ENCODE data around the gene AKNA. TPM values are rescaled to one million over a fixed set of nuclear protein-coding genes. Genes with fewer than 3 reads are reported as not detected.

AKNA gene
- total RNA-seq, 4 donors from 2014 or later, result 12.5 to 18.5 (median 17.3) TPM

DNA sequence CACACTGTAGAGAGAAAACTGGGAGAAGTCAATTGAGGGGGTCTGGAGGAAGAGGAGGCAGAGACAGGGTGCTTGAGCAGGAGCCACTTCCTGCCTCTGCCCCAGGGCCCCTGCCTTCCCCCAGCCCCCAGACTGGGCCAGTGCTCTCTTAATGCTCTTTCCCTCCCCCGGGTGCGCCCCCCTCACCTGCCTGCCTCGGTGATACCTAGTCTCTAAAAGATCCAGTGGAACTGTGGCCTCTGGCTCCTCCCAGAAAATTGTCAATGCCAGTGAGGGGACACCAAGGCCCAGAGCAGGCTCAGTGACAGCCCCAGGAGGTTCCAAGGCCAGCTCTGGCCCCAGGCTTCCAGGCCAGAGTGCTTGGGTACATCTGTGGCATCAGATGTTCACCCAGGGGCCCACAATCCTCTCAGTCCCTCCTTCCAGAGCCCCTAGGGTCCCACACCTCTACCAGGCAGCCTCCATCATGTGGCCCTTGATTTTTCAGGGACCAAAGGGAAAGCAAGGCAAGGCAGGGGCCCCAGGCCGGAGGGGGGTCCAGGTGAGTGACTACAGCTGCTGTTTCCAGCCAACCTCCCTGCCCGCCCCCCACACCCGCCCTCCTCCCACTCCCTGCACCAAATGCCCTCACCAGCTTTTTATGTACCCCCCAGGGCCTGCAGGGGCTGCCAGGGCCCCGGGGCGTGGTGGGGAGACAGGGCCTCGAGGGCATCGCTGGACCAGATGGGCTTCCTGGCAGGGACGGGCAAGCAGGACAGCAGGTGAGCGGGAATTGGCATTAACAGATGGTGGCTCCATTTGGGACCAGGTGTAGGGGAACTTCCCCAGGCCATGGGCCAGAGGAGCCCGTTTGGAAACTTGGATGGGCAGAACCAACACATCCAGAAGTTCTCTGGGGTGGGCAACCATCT is 98.0 kb downstream of the AKNA start:
- no peak overlapping the region for H3K27ac ChIP-seq (replicated peaks in 1 of 4)
- no peaks in the 10 kb centered on the region for H3K4me1 ChIP-seq
- TF ChIP-seq, protein P1, sequence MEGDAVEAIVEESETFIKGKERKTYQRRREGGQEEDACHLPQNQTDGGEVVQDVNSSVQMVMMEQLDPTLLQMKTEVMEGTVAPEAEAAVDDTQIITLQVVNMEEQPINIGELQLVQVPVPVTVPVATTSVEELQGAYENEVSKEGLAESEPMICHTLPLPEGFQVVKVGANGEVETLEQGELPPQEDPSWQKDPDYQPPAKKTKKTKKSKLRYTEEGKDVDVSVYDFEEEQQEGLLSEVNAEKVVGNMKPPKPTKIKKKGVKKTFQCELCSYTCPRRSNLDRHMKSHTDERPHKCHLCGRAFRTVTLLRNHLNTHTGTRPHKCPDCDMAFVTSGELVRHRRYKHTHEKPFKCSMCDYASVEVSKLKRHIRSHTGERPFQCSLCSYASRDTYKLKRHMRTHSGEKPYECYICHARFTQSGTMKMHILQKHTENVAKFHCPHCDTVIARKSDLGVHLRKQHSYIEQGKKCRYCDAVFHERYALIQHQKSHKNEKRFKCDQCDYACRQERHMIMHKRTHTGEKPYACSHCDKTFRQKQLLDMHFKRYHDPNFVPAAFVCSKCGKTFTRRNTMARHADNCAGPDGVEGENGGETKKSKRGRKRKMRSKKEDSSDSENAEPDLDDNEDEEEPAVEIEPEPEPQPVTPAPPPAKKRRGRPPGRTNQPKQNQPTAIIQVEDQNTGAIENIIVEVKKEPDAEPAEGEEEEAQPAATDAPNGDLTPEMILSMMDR (IDR thresholded peaks at IDR 0.05), result no peak
- no peak for TF ChIP-seq EP300 (IDR thresholded peaks at IDR 0.05)
- TF ChIP-seq POLR2AphosphoS5 (IDR thresholded peaks at IDR 0.05), result no peak
- TF ChIP-seq POLR2A (IDR thresholded peaks at IDR 0.05; ENCODE audit: low read depth), result no peak
- intact Hi-C loops (cut with DNase I), result loop anchor here (2.0 kb wide), 1 partner anchor 181 kb away; no protein-coding TSS in a partner anchor
- DNase-seq (ENCODE audit: extremely low spot score), result no peak
- H3K4me3 ChIP-seq, result no peak overlapping the region
- peaks cover 0 to 9% (median 4%) of the 10 kb centered on the region in 4 donors for H3K36me3 ChIP-seq
- WGBS, result 95% methylated on average over 11 of the region's 13 CpGs
- H3K9me3 ChIP-seq, result peaks cover 0 to 5% (median 2%) of the 10 kb centered on the region in 4 donors
- H3K27me3 ChIP-seq, result peaks cover 0 to 13% (median 0%) of the 10 kb centered on the region in 4 donors

GRCh38 chr9:114289106-114289505 is 98.7 kb downstream of the AKNA start:
- H3K27me3 ChIP-seq, result peaks cover 0 to 13% (median 0%) of the 10 kb centered on the region in 4 donors
- no peaks in the 10 kb centered on the region for H3K4me1 ChIP-seq
- H3K9me3 ChIP-seq, result no peaks in the 10 kb centered on the region
- intact Hi-C loops (cut with DNase I), result no loop called here
- no peak overlapping the region for H3K27ac ChIP-seq (replicated peaks in 1 of 4)
- no peak overlapping the region for H3K4me3 ChIP-seq
- peaks cover 0 to 9% (median 4%) of the 10 kb centered on the region in 4 donors for H3K36me3 ChIP-seq
- 90% methylated on average over 3 of the region's 13 CpGs for WGBS
- no peak for DNase-seq (ENCODE audit: extremely low spot score)
- TF ChIP-seq POLR2A (IDR thresholded peaks at IDR 0.05; ENCODE audit: low read depth) (no peak), EP300 (IDR thresholded peaks at IDR 0.05) (no peak), POLR2AphosphoS5 (IDR thresholded peaks at IDR 0.05) (no peak)
- TF ChIP-seq, protein P1 (IDR thresholded peaks at IDR 0.05), result no peak

GRCh38 chr9:114288193-114289091 is 99.3 kb downstream of the AKNA start:
- intact Hi-C loops (cut with DNase I), result no loop called here
- H3K36me3 ChIP-seq, result peaks cover 0 to 9% (median 4%) of the 10 kb centered on the region in 4 donors
- DNase-seq (ENCODE audit: extremely low spot score), result no peak
- no peak overlapping the region for H3K27ac ChIP-seq (replicated peaks in 1 of 4)
- TF ChIP-seq EP300 (IDR thresholded peaks at IDR 0.05) (no peak), POLR2AphosphoS5 (IDR thresholded peaks at IDR 0.05) (no peak), POLR2A (IDR thresholded peaks at IDR 0.05; ENCODE audit: low read depth) (no peak)
- TF ChIP-seq, protein P1 (IDR thresholded peaks at IDR 0.05), result no peak
- H3K4me1 ChIP-seq, result no peaks in the 10 kb centered on the region
- H3K9me3 ChIP-seq, result no peaks in the 10 kb centered on the region
- peaks cover 0 to 13% (median 0%) of the 10 kb centered on the region in 4 donors for H3K27me3 ChIP-seq
- WGBS, result 74% methylated on average over 14 of the region's 23 CpGs
- H3K4me3 ChIP-seq, result no peak overlapping the region

DNA sequence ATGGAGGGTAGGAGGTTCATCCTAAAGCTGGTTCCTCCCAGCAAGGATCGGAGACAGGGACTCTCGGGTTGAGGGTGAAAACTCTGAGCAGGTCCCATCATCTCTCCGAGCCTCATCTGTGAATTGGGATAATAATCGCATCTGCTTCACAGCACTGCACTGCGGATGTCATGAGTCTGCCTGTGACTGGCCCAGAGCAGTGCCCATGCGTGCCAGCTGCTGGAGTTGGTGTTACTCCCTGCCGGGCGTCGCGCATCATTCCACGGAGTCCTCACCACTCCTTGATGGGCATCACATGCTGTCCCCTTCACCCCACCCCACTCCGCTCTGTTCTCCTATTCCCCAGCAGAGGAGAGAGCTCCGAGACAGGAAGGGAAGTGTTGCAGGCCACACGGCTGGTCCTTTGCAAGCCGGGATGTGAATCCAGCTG is 100.0 kb downstream of the AKNA start:
- H3K9me3 ChIP-seq, result no peaks in the 10 kb centered on the region
- H3K27me3 ChIP-seq, result peaks cover 0 to 13% (median 0%) of the 10 kb centered on the region in 4 donors
- H3K4me3 ChIP-seq, result no peak overlapping the region
- no peaks in the 10 kb centered on the region for H3K4me1 ChIP-seq
- DNase-seq (ENCODE audit: extremely low spot score), result no peak
- intact Hi-C loops (cut with DNase I), result no loop called here
- TF ChIP-seq POLR2AphosphoS5 (IDR thresholded peaks at IDR 0.05), result no peak
- no peak for TF ChIP-seq POLR2A (IDR thresholded peaks at IDR 0.05; ENCODE audit: low read depth)
- TF ChIP-seq, protein P1 (IDR thresholded peaks at IDR 0.05), result no peak
- no peak for TF ChIP-seq EP300 (IDR thresholded peaks at IDR 0.05)
- H3K27ac ChIP-seq (replicated peaks in 1 of 4), result no peak overlapping the region
- 85% methylated on average over 12 of the region's 15 CpGs for WGBS
- H3K36me3 ChIP-seq, result peaks cover 0 to 9% (median 4%) of the 10 kb centered on the region in 4 donors
